ENCODE measurements around the gene ALOX5AP.
A peak's percentile ranks its signal among the peaks of the same experiment; 100 is the strongest.

The ALOX5AP gene

GRCh38 chr13:30720172-30720869 is 15.0 kb upstream of the ALOX5AP start:
- H3K4me3 ChIP-seq (replicated peaks in 1 of 2; ENCODE audit: low read depth in 2 of 2, low read length in 2 of 2), result no peak overlapping the region
- DNase-seq (ENCODE audit: low read depth in 2 of 2), result peak in 1 of 2 donors; percentile 30
- TF ChIP-seq CTCF (IDR thresholded peaks at IDR 0.05; ENCODE audit: low read depth, low read length), result no peak

- H3K4me3 ChIP-seq (replicated peaks in 1 of 2; ENCODE audit: low read depth in 2 of 2, low read length in 2 of 2), result no peak overlapping the region
- TF ChIP-seq CTCF (IDR thresholded peaks at IDR 0.05; ENCODE audit: low read depth, low read length), result no peak
- DNase-seq (ENCODE audit: low read depth in 2 of 2), result no peak
Measured at GRCh38 chr13:30721936-30722335, 13.4 kb upstream of the ALOX5AP start.

GRCh38 chr13:30722361-30722760 is 13.0 kb upstream of the ALOX5AP start:
- no peak for TF ChIP-seq CTCF (IDR thresholded peaks at IDR 0.05; ENCODE audit: low read depth, low read length)
- DNase-seq (ENCODE audit: low read depth in 2 of 2), result peak in 1 of 2 donors; percentile 24
- no peak overlapping the region for H3K4me3 ChIP-seq (replicated peaks in 1 of 2; ENCODE audit: low read depth in 2 of 2, low read length in 2 of 2)

GRCh38 chr13:30724778-30725177 is 10.6 kb upstream of the ALOX5AP start:
- no peak for DNase-seq (ENCODE audit: low read depth in 2 of 2)
- H3K4me3 ChIP-seq (replicated peaks in 1 of 2; ENCODE audit: low read depth in 2 of 2, low read length in 2 of 2), result no peak overlapping the region
- no peak for TF ChIP-seq CTCF (IDR thresholded peaks at IDR 0.05; ENCODE audit: low read depth, low read length)

- peak; percentile 28 to 31 for DNase-seq (ENCODE audit: low read depth in 2 of 2)
- no peak overlapping the region for H3K4me3 ChIP-seq (replicated peaks in 1 of 2; ENCODE audit: low read depth in 2 of 2, low read length in 2 of 2)
- TF ChIP-seq CTCF (IDR thresholded peaks at IDR 0.05; ENCODE audit: low read depth, low read length), result no peak
Measured at GRCh38 chr13:30725326-30726085, 9.8 kb upstream of the ALOX5AP start.

- TF ChIP-seq CTCF (IDR thresholded peaks at IDR 0.05; ENCODE audit: low read depth, low read length), result no peak
- no peak for DNase-seq (ENCODE audit: low read depth in 2 of 2)
- no peak overlapping the region for H3K4me3 ChIP-seq (replicated peaks in 1 of 2; ENCODE audit: low read depth in 2 of 2, low read length in 2 of 2)
Measured at GRCh38 chr13:30726192-30726591, 9.2 kb upstream of the ALOX5AP start.
